ENCODE data around the gene SFXN5.

The SFXN5 gene

DNA sequence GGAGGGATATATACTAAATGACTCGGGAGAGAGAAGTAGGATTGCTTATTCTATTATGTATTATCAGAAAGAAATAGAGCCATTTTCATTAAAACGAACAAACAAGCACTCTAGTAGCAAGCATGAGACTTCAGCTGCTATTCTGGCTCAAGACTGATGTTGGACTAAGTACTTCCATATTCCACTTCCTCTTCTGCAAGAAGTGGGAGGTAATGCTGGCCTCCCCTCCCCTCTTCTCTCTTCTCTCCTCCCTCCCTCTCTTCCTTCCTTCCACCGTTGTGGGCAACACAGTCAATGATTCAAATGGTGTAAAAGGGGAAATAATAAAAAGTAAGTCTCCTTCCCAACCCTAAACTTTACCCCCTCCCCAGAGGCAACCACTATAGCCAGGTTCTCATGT lies 91.6 kb downstream of the SFXN5 start:
- Histone ChIP-seq H3K18ac (ENCODE audit: low read length) (no peak overlapping the region), H3K56ac (ENCODE audit: low read length) (no peak overlapping the region), H3K79me2 (ENCODE audit: control insufficient read depth, insufficient read depth, low read length) (no peaks in the 10 kb centered on the region), H3K36me3 (ENCODE audit: control insufficient read depth, insufficient read depth, low read length) (no peaks in the 10 kb centered on the region), H3K23ac (ENCODE audit: low read length) (no peak overlapping the region), H3K79me1 (ENCODE audit: low read length) (no peaks in the 10 kb centered on the region), H3K4ac (ENCODE audit: low read depth, low read length) (no peak overlapping the region), H3K27ac (ENCODE audit: low read depth, low read length) (no peak overlapping the region), H3K27me3 (ENCODE audit: insufficient read depth, low read length, poor library complexity) (no peaks in the 10 kb centered on the region), H2BK15ac (replicated peaks; ENCODE audit: low read depth) (no peak overlapping the region), H3K4me3 (ENCODE audit: low read length) (no peak overlapping the region), H3K4me2 (ENCODE audit: low read length) (no peak overlapping the region), H2BK5ac (ENCODE audit: low read length) (no peak overlapping the region), H3K4me1 (ENCODE audit: control insufficient read depth, low read depth, low read length) (no peaks in the 10 kb centered on the region), H4K8ac (ENCODE audit: low read depth, low read length) (no peak overlapping the region), H2AK5ac (ENCODE audit: low read length) (no peak overlapping the region), H2BK120ac (ENCODE audit: low read depth, low read length) (no peak overlapping the region), H4K5ac (ENCODE audit: low read length) (no peak overlapping the region), H3K9ac (ENCODE audit: low read length) (no peak overlapping the region)
- no CpG with 5 or more reads among the region's 3 CpGs for WGBS (ENCODE audit: extremely low coverage, insufficient coverage, low lambda C conversion rate)
- DNase-seq, result no peak

DNA sequence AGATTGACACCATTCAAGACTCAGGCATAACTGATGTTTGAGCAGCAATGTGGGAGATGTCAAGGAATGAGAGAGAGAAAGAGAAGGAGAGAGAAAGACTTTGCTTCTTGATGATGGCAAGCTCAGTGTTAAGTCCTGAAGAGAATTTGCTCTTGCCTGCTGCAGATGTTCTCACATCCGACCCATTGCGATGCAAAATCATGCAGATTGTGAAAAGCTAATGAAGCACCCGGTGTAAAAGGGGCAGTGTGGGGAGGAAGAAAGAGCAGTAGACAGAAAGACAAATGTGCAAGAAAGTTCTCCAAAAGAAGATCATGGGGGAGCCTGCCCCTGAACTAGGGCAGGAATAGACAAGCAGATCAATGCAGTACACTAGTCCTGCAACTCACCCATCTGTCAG lies 96.5 kb downstream of the SFXN5 start:
- H2BK15ac ChIP-seq (replicated peaks; ENCODE audit: low read depth), result no peak overlapping the region
- no peak overlapping the region for H3K56ac ChIP-seq (ENCODE audit: low read length)
- no CpG with 5 or more reads among the region's 3 CpGs for WGBS (ENCODE audit: extremely low coverage, insufficient coverage, low lambda C conversion rate)
- H2BK120ac ChIP-seq (ENCODE audit: low read depth, low read length), result no peak overlapping the region
- H3K9ac ChIP-seq (ENCODE audit: low read length), result no peak overlapping the region
- H3K27ac ChIP-seq (ENCODE audit: low read depth, low read length), result no peak overlapping the region
- no peaks in the 10 kb centered on the region for H3K36me3 ChIP-seq (ENCODE audit: control insufficient read depth, insufficient read depth, low read length)
- no peak overlapping the region for H3K4ac ChIP-seq (ENCODE audit: low read depth, low read length)
- H4K8ac ChIP-seq (ENCODE audit: low read depth, low read length), result no peak overlapping the region
- H4K5ac ChIP-seq (ENCODE audit: low read length), result no peak overlapping the region
- no peaks in the 10 kb centered on the region for H3K79me1 ChIP-seq (ENCODE audit: low read length)
- peaks cover 6% of the 10 kb centered on the region for H3K4me1 ChIP-seq (ENCODE audit: control insufficient read depth, low read depth, low read length)
- H3K4me3 ChIP-seq (ENCODE audit: low read length), result no peak overlapping the region
- H3K23ac ChIP-seq (ENCODE audit: low read length), result no peak overlapping the region
- H2AK5ac ChIP-seq (ENCODE audit: low read length), result no peak overlapping the region
- no peak overlapping the region for H3K4me2 ChIP-seq (ENCODE audit: low read length)
- H3K18ac ChIP-seq (ENCODE audit: low read length), result no peak overlapping the region
- DNase-seq, result no peak
- no peaks in the 10 kb centered on the region for H3K79me2 ChIP-seq (ENCODE audit: control insufficient read depth, insufficient read depth, low read length)
- H2BK5ac ChIP-seq (ENCODE audit: low read length), result no peak overlapping the region
- H3K27me3 ChIP-seq (ENCODE audit: insufficient read depth, low read length, poor library complexity), result no peaks in the 10 kb centered on the region

DNA sequence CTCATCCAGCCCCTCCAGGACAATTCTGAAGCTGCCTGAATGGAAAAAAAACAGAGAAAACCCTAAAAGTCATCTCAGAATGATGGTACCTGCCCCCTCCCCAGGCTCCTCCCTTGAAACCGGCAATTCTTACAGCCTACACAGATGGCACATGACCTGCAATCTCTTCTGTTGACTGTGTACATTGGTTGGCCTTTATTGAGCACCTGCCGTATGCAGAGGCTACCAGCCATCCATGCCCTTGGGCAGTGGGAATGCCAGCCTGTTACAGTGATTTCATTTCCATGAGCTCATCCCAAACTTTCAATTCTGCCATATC lies 97.1 kb downstream of the SFXN5 start:
- Histone ChIP-seq H3K18ac (ENCODE audit: low read length) (no peak overlapping the region), H3K79me1 (ENCODE audit: low read length) (no peaks in the 10 kb centered on the region), H2AK5ac (ENCODE audit: low read length) (no peak overlapping the region), H2BK120ac (ENCODE audit: low read depth, low read length) (no peak overlapping the region), H3K23ac (ENCODE audit: low read length) (no peak overlapping the region), H3K27ac (ENCODE audit: low read depth, low read length) (no peak overlapping the region), H3K4me1 (ENCODE audit: control insufficient read depth, low read depth, low read length) (peaks cover 6% of the 10 kb centered on the region), H3K79me2 (ENCODE audit: control insufficient read depth, insufficient read depth, low read length) (no peaks in the 10 kb centered on the region), H3K4me2 (ENCODE audit: low read length) (no peak overlapping the region), H3K9ac (ENCODE audit: low read length) (no peak overlapping the region), H3K56ac (ENCODE audit: low read length) (no peak overlapping the region), H3K4me3 (ENCODE audit: low read length) (no peak overlapping the region), H3K27me3 (ENCODE audit: insufficient read depth, low read length, poor library complexity) (no peaks in the 10 kb centered on the region), H3K36me3 (ENCODE audit: control insufficient read depth, insufficient read depth, low read length) (no peaks in the 10 kb centered on the region), H4K8ac (ENCODE audit: low read depth, low read length) (no peak overlapping the region), H2BK15ac (replicated peaks; ENCODE audit: low read depth) (no peak overlapping the region), H2BK5ac (ENCODE audit: low read length) (no peak overlapping the region), H3K4ac (ENCODE audit: low read depth, low read length) (no peak overlapping the region), H4K5ac (ENCODE audit: low read length) (no peak overlapping the region)
- no peak for DNase-seq
- WGBS (ENCODE audit: extremely low coverage, insufficient coverage, low lambda C conversion rate), result no CpG with 5 or more reads among the region's 2 CpGs

DNA sequence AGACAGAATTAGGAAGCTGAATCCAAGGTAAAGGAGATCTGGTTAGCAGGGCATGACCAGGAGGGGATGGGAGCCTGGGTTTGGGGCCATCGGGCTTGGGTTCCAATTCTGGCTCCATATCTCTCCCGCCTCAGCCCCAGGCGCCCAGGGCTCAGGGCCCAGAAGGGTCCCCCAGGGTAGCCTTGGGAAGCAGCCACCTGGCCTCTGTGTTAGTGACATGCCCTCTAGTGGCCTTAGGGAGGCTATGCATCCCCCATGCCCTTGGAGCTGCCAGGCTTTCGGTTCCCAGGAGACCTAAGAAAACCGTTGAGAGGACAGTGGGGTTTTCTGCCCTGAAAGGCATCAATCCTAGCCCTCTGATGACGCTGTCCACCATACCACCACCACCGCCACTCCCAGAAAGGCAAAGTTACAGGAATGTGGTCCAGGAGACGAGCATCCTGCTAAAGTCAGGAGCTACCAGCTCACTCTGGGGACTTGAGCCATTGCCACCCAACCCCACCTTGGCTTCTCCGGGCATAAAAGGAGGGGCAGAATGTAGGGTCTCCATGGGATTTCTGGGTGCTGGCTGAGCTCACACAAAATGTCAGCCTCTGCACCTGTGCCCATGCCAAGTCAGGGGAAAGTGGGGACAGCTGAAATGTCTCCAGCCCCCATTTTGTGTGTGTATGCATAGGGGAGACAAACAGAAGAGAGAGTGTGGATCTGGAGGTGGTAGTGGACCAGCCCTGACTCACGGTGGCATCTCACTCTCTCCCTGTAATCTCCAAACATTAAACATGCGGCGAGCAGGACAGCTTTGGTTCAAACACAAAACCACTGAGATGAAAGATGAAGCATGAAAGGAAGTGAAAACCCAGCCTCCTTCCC lies 97.7 kb downstream of the SFXN5 start:
- Histone ChIP-seq H3K79me1 (ENCODE audit: low read length) (no peaks in the 10 kb centered on the region), H3K27ac (ENCODE audit: low read depth, low read length) (no peak overlapping the region), H4K8ac (ENCODE audit: low read depth, low read length) (no peak overlapping the region), H3K56ac (ENCODE audit: low read length) (no peak overlapping the region), H3K4ac (ENCODE audit: low read depth, low read length) (no peak overlapping the region), H3K4me3 (ENCODE audit: low read length) (no peak overlapping the region), H3K4me2 (ENCODE audit: low read length) (no peak overlapping the region), H3K18ac (ENCODE audit: low read length) (no peak overlapping the region), H4K5ac (ENCODE audit: low read length) (no peak overlapping the region), H2AK5ac (ENCODE audit: low read length) (no peak overlapping the region), H3K79me2 (ENCODE audit: control insufficient read depth, insufficient read depth, low read length) (no peaks in the 10 kb centered on the region), H3K9ac (ENCODE audit: low read length) (no peak overlapping the region), H3K23ac (ENCODE audit: low read length) (no peak overlapping the region), H2BK120ac (ENCODE audit: low read depth, low read length) (no peak overlapping the region), H3K4me1 (ENCODE audit: control insufficient read depth, low read depth, low read length) (peaks cover 6% of the 10 kb centered on the region), H2BK15ac (replicated peaks; ENCODE audit: low read depth) (no peak overlapping the region), H3K36me3 (ENCODE audit: control insufficient read depth, insufficient read depth, low read length) (no peaks in the 10 kb centered on the region), H2BK5ac (ENCODE audit: low read length) (no peak overlapping the region), H3K27me3 (ENCODE audit: insufficient read depth, low read length, poor library complexity) (no peaks in the 10 kb centered on the region)
- DNase-seq, result peak; percentile 80
- no CpG with 5 or more reads among the region's 12 CpGs for WGBS (ENCODE audit: extremely low coverage, insufficient coverage, low lambda C conversion rate)

DNA sequence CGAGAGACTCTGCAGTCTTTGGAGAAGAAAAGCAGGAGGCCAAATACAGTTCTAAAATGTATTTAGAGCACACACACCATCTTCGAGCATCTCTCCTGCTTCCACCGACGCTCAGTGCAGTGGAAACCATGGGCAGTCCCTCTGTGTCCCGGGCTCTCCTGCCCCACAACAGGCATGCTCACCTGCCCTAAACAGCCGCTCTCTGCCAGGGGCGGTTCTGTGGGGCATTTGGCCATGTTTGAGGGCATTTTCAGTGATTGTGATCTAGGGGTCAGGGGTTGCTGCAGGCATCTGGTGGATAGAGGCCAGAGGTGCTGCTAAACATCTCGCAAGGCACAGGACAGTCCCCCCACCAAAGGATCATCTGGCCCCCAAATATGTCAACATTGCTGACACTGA lies 98.4 kb downstream of the SFXN5 start:
- no peak for DNase-seq
- H3K4ac ChIP-seq (ENCODE audit: low read depth, low read length), result no peak overlapping the region
- H3K79me1 ChIP-seq (ENCODE audit: low read length), result no peaks in the 10 kb centered on the region
- no peak overlapping the region for H2BK5ac ChIP-seq (ENCODE audit: low read length)
- H3K56ac ChIP-seq (ENCODE audit: low read length), result no peak overlapping the region
- no peak overlapping the region for H4K5ac ChIP-seq (ENCODE audit: low read length)
- no peaks in the 10 kb centered on the region for H3K79me2 ChIP-seq (ENCODE audit: control insufficient read depth, insufficient read depth, low read length)
- H3K36me3 ChIP-seq (ENCODE audit: control insufficient read depth, insufficient read depth, low read length), result no peaks in the 10 kb centered on the region
- H3K4me2 ChIP-seq (ENCODE audit: low read length), result no peak overlapping the region
- no peak overlapping the region for H2AK5ac ChIP-seq (ENCODE audit: low read length)
- H2BK15ac ChIP-seq (replicated peaks; ENCODE audit: low read depth), result no peak overlapping the region
- peaks cover 6% of the 10 kb centered on the region for H3K4me1 ChIP-seq (ENCODE audit: control insufficient read depth, low read depth, low read length)
- no peak overlapping the region for H3K27ac ChIP-seq (ENCODE audit: low read depth, low read length)
- WGBS (ENCODE audit: extremely low coverage, insufficient coverage, low lambda C conversion rate), result no CpG with 5 or more reads among the region's 8 CpGs
- no peak overlapping the region for H3K4me3 ChIP-seq (ENCODE audit: low read length)
- no peak overlapping the region for H3K18ac ChIP-seq (ENCODE audit: low read length)
- H4K8ac ChIP-seq (ENCODE audit: low read depth, low read length), result no peak overlapping the region
- H3K9ac ChIP-seq (ENCODE audit: low read length), result no peak overlapping the region
- no peak overlapping the region for H3K23ac ChIP-seq (ENCODE audit: low read length)
- H3K27me3 ChIP-seq (ENCODE audit: insufficient read depth, low read length, poor library complexity), result no peaks in the 10 kb centered on the region
- H2BK120ac ChIP-seq (ENCODE audit: low read depth, low read length), result no peak overlapping the region

All from mesendoderm (in vitro differentiated cells).